GM21737 (cell line): ENCODE data around the gene ZACN.

Experiments used
- ATAC-seq: cut with Tn5 transposase; IDR thresholded peaks from one replicate; pipeline ENCODE4 v1.9.1; 2021; ENCODE audit warnings: mild to moderate bottlenecking, moderate library complexity; ENCODE audit not compliant: unreplicated experiment

The ZACN gene

GRCh38 chr17:76125922-76126321, 46.9 kb downstream of the ZACN start:
- ATAC-seq: no peak

- ATAC-seq: no peak
Observed at GRCh38 chr17:76130473-76130872, 51.5 kb downstream of the ZACN start.

- no peak for ATAC-seq
Observed at GRCh38 chr17:76131051-76131691, 52.2 kb downstream of the ZACN start.

- ATAC-seq: no peak
Observed at GRCh38 chr17:76131692-76132573, 53.0 kb downstream of the ZACN start.
